GM03348 (cell line): ENCODE results near the gene ARHGAP1.
"Not testable (repeated sequence)": the region's sequence is repeated elsewhere in the genome, so short reads cannot be mapped to it uniquely, and the experiment has no call there.

Source experiments
- DNase-seq: peaks from one replicate; pipeline ENCODE4 v3.0.0; 2012; ENCODE audit warnings: low spot score

The ARHGAP1 gene

GRCh38 chr11:46673713-46674462, 26.5 kb downstream of the ARHGAP1 start:
- DNase-seq = no peak

GRCh38 chr11:46672381-46672839, 28.0 kb downstream of the ARHGAP1 start:
- DNase-seq = no peak

GRCh38 chr11:46671958-46672315, 28.5 kb downstream of the ARHGAP1 start:
- DNase-seq = no peak

- not testable (repeated sequence) for DNase-seq
Measured at GRCh38 chr11:46670521-46670920, 29.9 kb downstream of the ARHGAP1 start.

- no peak for DNase-seq
Measured at GRCh38 chr11:46669711-46670139, 30.7 kb downstream of the ARHGAP1 start.

GRCh38 chr11:46668480-46669085, 31.8 kb downstream of the ARHGAP1 start:
- no peak for DNase-seq

- no peak for DNase-seq
Measured at GRCh38 chr11:46667043-46667481, 33.4 kb downstream of the ARHGAP1 start.

GRCh38 chr11:46666516-46666915, 33.9 kb downstream of the ARHGAP1 start:
- no peak for DNase-seq

- DNase-seq = no peak
Measured at GRCh38 chr11:46665356-46665755, 35.1 kb downstream of the ARHGAP1 start.

- no peak for DNase-seq
Measured at GRCh38 chr11:46664612-46665011, 35.8 kb downstream of the ARHGAP1 start.

GRCh38 chr11:46663277-46663940, 37.0 kb downstream of the ARHGAP1 start:
- DNase-seq = no peak

GRCh38 chr11:46662366-46662765, 38.1 kb downstream of the ARHGAP1 start:
- DNase-seq = no peak

GRCh38 chr11:46661836-46662235, 38.6 kb downstream of the ARHGAP1 start:
- DNase-seq = no peak

GRCh38 chr11:46659908-46660307, 40.5 kb downstream of the ARHGAP1 start:
- DNase-seq = peak; percentile 62

- peak; percentile 27 for DNase-seq
Measured at GRCh38 chr11:46658259-46658658, 42.2 kb downstream of the ARHGAP1 start.

GRCh38 chr11:46657186-46657585, 43.2 kb downstream of the ARHGAP1 start:
- DNase-seq = no peak

GRCh38 chr11:46655631-46656030, 44.8 kb downstream of the ARHGAP1 start:
- no peak for DNase-seq

GRCh38 chr11:46649180-46649738, 51.2 kb downstream of the ARHGAP1 start:
- peak; percentile 86 for DNase-seq

GRCh38 chr11:46643986-46644385, 56.4 kb downstream of the ARHGAP1 start:
- no peak for DNase-seq

GRCh38 chr11:46643531-46643930, 56.9 kb downstream of the ARHGAP1 start:
- no peak for DNase-seq

GRCh38 chr11:46642627-46643335, 57.6 kb downstream of the ARHGAP1 start:
- no peak for DNase-seq

GRCh38 chr11:46641639-46642038, 58.8 kb downstream of the ARHGAP1 start:
- no peak for DNase-seq
